RWPE1 (cell line): Measurements from ENCODE around the gene SH3BGRL.

Experiments used
- CTCF ChIA-PET: fragments of 350-600 bp; sonication (Branson Sonifier 250); formaldehyde crosslinking; extraction: SDS; loops from one replicate; lab custom pipeline; 2021; lab: Yijun Ruan, JAX
- POLR2A ChIA-PET: fragments of 400-600 bp; formaldehyde crosslinking; extraction: SDS; loops from one replicate; lab custom pipeline; 2020; ENCODE audit warnings: antibody characterized with exemption; ENCODE audit not compliant: low non-redundant PET; lab: Yijun Ruan, JAX
- DNase-seq: peaks from one replicate; pipeline ENCODE4 v3.0.0; 2012; ENCODE audit warnings: low spot score
- H3K27ac ChIP-seq: fragments of 450-650 bp; 2 replicates; pipeline ENCODE4 v1.5.1; 2017
- TF ChIP-seq, protein P1 (sequence below): fragments of 450-650 bp; conservative IDR thresholded peaks from 2 replicates; pipeline ENCODE4 v1.5.1; 2017; ENCODE audit warnings: low read depth, mild to moderate bottlenecking

Gene SH3BGRL

DNA sequence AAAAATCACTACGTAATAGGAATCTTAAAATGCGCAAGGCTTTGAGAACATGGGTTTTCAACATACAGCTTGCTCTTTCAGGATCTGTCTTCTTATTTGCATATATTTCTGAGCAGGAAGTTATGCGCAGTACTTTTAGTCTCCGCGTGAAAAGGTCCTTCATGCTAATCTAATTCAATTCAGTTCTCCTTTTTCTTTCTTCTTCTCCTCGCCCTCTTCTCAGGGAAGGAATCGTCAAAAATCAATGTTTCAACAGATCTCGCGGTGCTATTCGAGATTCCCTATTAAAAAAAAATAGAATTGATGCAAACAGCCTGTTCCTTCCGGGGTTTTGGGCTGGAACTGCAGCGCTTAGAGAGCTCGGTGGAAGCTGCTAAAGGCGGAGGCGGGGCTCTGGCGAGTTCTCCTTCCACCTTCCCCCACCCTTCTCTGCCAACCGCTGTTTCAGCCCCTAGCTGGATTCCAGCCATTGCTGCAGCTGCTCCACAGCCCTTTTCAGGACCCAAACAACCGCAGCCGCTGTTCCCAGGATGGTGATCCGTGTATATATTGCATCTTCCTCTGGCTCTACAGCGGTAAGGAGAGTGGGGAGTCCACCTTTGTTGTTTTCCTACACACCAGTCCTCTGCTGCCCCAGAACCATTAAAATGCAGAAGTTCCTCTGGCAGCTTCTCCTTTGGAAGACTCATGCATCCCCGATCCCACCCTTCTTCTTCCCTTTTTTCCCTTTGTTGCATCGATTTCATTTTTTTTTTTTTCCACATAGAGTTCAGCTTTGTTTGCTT, at the start of gene SH3BGRL, which contains the start of gene HMGN5:
TSS of gene SH3BGRL (plus strand) at position 432 of the 785 bp plus-strand sequence. CDS start at position 531, 99 bp downstream.
TSS of gene HMGN5 (minus strand) at position 243 of the 785 bp plus-strand sequence. CDS start 80,364 bp downstream, outside the sequence.
- CTCF ChIA-PET, result interaction anchor here (0.5 kb wide), 1 partner anchor 17 kb away, joined by 4 read pairs; no protein-coding TSS in a partner anchor
- peak; percentile 56 for DNase-seq
- POLR2A ChIA-PET, result no interaction called here
- TF ChIP-seq, protein P1, sequence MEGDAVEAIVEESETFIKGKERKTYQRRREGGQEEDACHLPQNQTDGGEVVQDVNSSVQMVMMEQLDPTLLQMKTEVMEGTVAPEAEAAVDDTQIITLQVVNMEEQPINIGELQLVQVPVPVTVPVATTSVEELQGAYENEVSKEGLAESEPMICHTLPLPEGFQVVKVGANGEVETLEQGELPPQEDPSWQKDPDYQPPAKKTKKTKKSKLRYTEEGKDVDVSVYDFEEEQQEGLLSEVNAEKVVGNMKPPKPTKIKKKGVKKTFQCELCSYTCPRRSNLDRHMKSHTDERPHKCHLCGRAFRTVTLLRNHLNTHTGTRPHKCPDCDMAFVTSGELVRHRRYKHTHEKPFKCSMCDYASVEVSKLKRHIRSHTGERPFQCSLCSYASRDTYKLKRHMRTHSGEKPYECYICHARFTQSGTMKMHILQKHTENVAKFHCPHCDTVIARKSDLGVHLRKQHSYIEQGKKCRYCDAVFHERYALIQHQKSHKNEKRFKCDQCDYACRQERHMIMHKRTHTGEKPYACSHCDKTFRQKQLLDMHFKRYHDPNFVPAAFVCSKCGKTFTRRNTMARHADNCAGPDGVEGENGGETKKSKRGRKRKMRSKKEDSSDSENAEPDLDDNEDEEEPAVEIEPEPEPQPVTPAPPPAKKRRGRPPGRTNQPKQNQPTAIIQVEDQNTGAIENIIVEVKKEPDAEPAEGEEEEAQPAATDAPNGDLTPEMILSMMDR, result no peak
- H3K27ac ChIP-seq, result peak within 1 kb of the TSS; percentile 77

DNA sequence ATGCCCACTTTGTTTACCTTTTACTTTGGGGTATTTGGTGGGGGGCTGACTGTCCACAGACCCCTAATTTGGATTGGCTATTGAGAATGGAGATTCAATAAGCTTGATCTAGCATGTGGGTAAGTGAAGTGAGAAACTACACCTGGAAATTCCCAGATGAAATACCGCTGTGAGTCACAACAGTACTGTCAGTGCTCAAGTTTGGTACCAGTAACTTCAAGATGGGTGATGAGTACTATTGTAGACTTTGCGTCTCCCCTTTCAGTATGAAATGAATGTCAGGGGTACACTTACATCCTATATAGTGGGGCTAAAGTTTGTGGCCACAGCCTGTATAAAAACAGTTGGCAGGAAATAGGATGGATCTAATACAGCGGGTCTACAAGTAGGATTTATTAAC, 33.5 kb upstream of the SH3BGRL start:
- no peak for DNase-seq
- H3K27ac ChIP-seq, result no peak overlapping the region
- TF ChIP-seq, protein P1, result no peak
- ChIA-PET CTCF (no interaction called here), POLR2A (no interaction called here)

DNA sequence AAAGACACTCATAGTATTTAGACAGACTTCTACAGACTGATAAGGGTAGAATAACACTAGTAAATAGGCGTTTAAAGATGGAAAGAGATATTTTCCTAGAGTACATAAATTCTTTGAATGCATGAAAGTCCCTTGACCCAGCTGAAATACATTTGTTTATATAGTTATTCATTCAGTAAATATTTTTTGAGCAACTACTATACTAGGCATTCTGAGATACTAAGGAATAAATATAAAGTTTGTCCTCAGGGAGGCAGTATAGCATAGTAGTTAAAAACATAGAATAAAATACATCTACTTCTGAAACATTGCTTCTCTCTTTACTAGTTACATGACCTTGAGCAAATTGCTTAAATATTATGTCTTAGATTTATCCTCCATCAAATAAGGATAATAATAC, 27.6 kb upstream of the SH3BGRL start:
- POLR2A ChIA-PET, result no interaction called here
- CTCF ChIA-PET, result no interaction called here
- TF ChIP-seq, protein P1, result no peak
- H3K27ac ChIP-seq, result no peak overlapping the region
- DNase-seq, result peak; percentile 0

DNA sequence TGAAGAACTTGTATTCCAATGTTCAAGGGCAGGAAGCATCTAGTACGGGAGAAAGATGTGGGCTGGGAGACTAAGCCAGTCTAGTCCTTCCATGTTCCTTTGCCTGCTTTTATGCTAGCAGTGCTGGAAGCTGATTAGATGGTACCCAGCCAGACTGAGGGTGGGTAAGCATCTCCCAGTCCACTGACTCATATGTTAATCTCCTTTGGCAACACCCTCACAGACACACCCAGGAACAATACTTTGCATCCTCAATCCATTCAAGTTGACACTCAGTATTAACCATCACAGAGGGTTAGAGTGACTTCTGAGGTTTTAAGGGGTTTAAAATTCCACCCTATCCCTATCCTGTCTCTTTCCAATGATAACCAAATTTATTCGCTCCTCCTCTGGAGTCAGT, 6.6 kb upstream of the SH3BGRL start:
- CTCF ChIA-PET, result interaction anchor here (0.6 kb wide), 1 partner anchor 12 kb away, joined by 4 read pairs; no protein-coding TSS in a partner anchor
- H3K27ac ChIP-seq, result no peak overlapping the region
- TF ChIP-seq, protein P1, result no peak
- DNase-seq, result no peak
- POLR2A ChIA-PET, result no interaction called here

DNA sequence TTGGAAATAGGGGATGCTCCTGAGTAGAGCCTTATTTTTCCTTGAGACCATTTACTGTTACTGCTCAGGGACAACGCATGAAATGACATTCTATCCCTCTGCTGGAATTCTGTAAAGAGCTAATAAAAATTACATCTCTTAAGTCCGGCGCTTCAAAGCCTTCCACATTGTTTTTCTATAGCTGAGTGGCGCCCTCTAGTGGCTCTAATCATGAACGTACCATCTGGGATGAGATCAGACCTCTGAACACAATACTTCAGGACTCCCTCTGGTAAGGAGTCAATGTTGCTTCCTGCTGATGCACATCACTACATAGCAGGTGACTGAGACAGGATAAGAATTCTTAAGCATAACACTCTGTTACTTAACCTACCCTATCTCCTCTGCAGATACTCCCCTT, 6.2 kb upstream of the SH3BGRL start:
- no peak overlapping the region for H3K27ac ChIP-seq
- DNase-seq, result no peak
- CTCF ChIA-PET, result interaction anchor here (0.6 kb wide), 1 partner anchor 12 kb away, joined by 4 read pairs; no protein-coding TSS in a partner anchor
- TF ChIP-seq, protein P1, result peak; percentile 28
- POLR2A ChIA-PET, result no interaction called here

DNA sequence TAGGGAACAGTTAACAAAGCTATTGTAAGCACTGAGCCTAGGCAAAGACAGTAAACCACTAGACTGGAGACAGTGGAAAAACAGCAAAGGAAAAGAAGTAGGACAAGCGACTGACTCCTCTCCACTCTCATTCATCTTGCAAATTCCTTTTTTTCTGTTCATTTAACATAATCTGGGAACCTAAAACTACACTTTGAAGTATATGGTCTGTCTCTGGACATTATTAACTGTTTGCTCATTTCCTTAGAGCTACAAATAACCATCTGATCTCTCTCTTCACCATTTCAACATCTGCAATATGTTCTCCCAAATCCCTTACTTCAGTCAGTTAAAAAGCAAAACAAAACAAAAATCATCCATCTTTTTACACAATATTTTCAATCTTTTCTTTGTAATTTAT, 831 bp upstream of the SH3BGRL start:
- TF ChIP-seq, protein P1, result no peak
- no peak for DNase-seq
- CTCF ChIA-PET, result no interaction called here
- no peak overlapping the region for H3K27ac ChIP-seq
- POLR2A ChIA-PET, result no interaction called here
